ENCODE measurements around the gene MEF2B.

Gene MEF2B

GRCh38 chr19:19171821-19172532 is 1.9 kb upstream of the MEF2B start (continued):
- TF ChIP-seq TSHZ1 (tag by site-specific recombination; IDR thresholded peaks at IDR 0.05; ENCODE audit: borderline replicate concordance) (no peak), BCL6B (tag by site-specific recombination; IDR thresholded peaks at IDR 0.05) (no peak), ZNF585B (tag by site-specific recombination; IDR thresholded peaks at IDR 0.05) (no peak), ZNF311 (tag by site-specific recombination; IDR thresholded peaks at IDR 0.05; ENCODE audit: borderline replicate concordance) (no peak), SCRT2 (tag by site-specific recombination; IDR thresholded peaks at IDR 0.05) (peak; percentile 66), ZNF280C (tag by site-specific recombination; IDR thresholded peaks at IDR 0.05) (no peak), ZIC2 (tag by site-specific recombination; IDR thresholded peaks at IDR 0.05) (peak; percentile 31; the same call in 1 of the 2 replicates), ZNF366 (tag by site-specific recombination; conservative IDR thresholded peaks at IDR 0.05) (no peak), ZNF391 (tag by site-specific recombination; IDR thresholded peaks at IDR 0.05; ENCODE audit: borderline replicate concordance, low read depth) (no peak), ZBTB7A (tag by site-specific recombination; IDR thresholded peaks at IDR 0.05; ENCODE audit: low read depth) (no peak), ZNF221 (tag by site-specific recombination; IDR thresholded peaks at IDR 0.05; ENCODE audit: borderline replicate concordance) (no peak), ZFP3 (tag by site-specific recombination; IDR thresholded peaks at IDR 0.05; ENCODE audit: low read depth) (no peak), HIC1 (tag by site-specific recombination; IDR thresholded peaks at IDR 0.05) (no peak), ZFP41 (tag by site-specific recombination; IDR thresholded peaks at IDR 0.05; ENCODE audit: borderline replicate concordance) (no peak), ZBTB21 (tag by site-specific recombination; IDR thresholded peaks at IDR 0.05) (no peak), KLF16 (tag by site-specific recombination; IDR thresholded peaks at IDR 0.05) (peak; percentile 68), ZNF518A (tag by site-specific recombination; conservative IDR thresholded peaks at IDR 0.05; ENCODE audit: low read depth) (no peak), PRDM10 (tag by site-specific recombination; IDR thresholded peaks at IDR 0.05) (no peak)

All from HEK293 (cell line).